Duodenal mucosa (tissue), 2 donors: Measurements from ENCODE around the gene VASP.

Experiments used
- H3K27ac ChIP-seq: one replicate; pipeline ENCODE4 v1.7.0; 2013; ENCODE audit warnings: low read depth, low read length
- H3K27me3 ChIP-seq, 2 donors: one replicate each; pipeline ENCODE4 v1.7.0; 2013; ENCODE audit warnings: low read length in 2 of 2, control low read depth in 1 of 2; ENCODE audit not compliant: insufficient read depth in 2 of 2, control insufficient read depth in 1 of 2
- H3K36me3 ChIP-seq, 2 donors: one replicate each; pipeline ENCODE4 v1.7.0; 2013; ENCODE audit warnings: low read length in 2 of 2, control low read depth in 1 of 2; ENCODE audit not compliant: insufficient read depth in 2 of 2, control insufficient read depth in 1 of 2
- H3K4me1 ChIP-seq, 2 donors: one replicate each; pipeline ENCODE4 v1.7.0; 2013; ENCODE audit warnings: low read length in 2 of 2, control low read depth in 1 of 2; ENCODE audit not compliant: insufficient read depth in 2 of 2, control insufficient read depth in 1 of 2
- H3K4me3 ChIP-seq, 2 donors: one replicate each; pipeline ENCODE4 v1.7.0; 2013; ENCODE audit warnings: low read length in 2 of 2, low read depth in 1 of 2
- H3K9ac ChIP-seq, 2 donors: one replicate each; pipeline ENCODE4 v1.7.0; 2013; ENCODE audit warnings: low read length in 2 of 2, low read depth in 1 of 2
- H3K9me3 ChIP-seq, 2 donors: one replicate each; pipeline ENCODE4 v1.7.0; 2013; ENCODE audit warnings: low read length in 2 of 2, control low read depth in 1 of 2; ENCODE audit not compliant: control insufficient read depth in 1 of 2

VASP gene

DNA sequence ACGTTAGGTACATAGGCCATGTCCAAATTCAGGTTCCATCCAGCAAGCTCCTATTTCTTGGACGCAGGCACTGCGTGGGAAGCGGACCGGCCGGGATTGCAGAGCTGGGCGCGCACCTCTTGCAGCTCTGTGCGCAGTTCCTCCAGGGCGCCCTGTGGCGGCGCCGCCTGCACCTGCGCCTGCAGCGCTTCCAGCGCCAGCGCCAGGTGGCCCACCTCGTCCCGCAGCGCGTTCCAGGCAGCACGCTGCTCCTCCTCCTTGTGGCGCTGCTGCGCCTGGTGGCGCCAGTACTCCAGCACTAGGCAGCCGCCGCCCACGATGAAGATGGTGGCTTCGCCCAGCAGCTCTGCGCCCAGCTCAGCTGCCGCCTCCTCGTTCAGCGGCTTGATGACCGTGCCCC is 46.2 kb downstream of the VASP start:
- Histone ChIP-seq H3K9ac (no peak overlapping the region), H3K4me1 (peaks cover 0 to 4% of the 10 kb centered on the region in 2 donors), H3K4me3 (no peak overlapping the region), H3K9me3 (no peaks in the 10 kb centered on the region), H3K36me3 (peaks cover 0 to 10% of the 10 kb centered on the region in 2 donors), H3K27ac (no peak overlapping the region), H3K27me3 (no peaks in the 10 kb centered on the region)

DNA sequence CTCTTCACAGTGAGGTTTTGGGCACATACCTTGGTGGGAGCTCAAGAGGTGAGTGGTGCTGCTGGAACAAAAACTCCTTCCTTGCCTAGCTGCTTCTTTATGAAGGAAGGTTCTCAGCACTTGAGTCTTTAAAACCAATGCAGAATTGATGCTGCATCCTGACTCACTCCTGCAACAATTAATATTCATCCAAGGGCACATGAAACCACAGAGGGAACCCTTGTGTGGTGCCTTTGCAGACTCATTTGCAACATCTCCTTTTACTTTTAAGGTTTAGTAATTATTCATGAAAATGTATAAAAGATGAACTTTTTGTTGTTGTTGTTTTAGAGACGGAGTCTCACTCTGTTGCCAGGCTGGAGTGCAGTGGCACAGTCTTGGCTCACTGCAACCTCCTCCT is 47.2 kb downstream of the VASP start:
- no peak overlapping the region for H3K4me3 ChIP-seq
- H3K9me3 ChIP-seq, result no peaks in the 10 kb centered on the region
- H3K27me3 ChIP-seq, result no peaks in the 10 kb centered on the region
- no peak overlapping the region for H3K9ac ChIP-seq
- peaks cover 0 to 4% of the 10 kb centered on the region in 2 donors for H3K4me1 ChIP-seq
- no peak overlapping the region for H3K27ac ChIP-seq
- H3K36me3 ChIP-seq, result peaks cover 0 to 10% of the 10 kb centered on the region in 2 donors

DNA sequence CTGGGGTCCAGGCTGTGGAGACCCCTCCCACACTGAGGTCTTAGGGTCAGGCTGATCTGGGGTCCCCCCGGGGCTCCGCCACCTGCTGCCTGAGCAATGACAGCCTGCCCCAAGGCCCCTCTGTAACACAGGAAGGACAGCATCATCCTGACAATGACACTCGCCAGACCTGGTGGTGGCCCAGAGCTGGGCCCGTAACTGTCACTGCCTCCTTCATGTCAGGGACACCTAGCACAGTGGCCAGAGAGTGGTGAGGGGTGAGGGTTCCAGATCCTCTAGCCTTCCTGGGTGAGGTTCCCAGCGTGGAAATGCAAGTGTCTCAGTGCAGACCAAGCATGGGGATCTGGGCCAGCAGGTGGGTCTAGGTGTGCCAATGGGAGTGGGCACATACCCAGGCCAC is 49.6 kb downstream of the VASP start:
- Histone ChIP-seq H3K27ac (no peak overlapping the region), H3K9me3 (no peaks in the 10 kb centered on the region), H3K27me3 (no peaks in the 10 kb centered on the region), H3K4me3 (no peak overlapping the region), H3K4me1 (peaks cover 0 to 4% of the 10 kb centered on the region in 2 donors), H3K36me3 (peaks cover 3 to 13% of the 10 kb centered on the region in 2 donors), H3K9ac (no peak overlapping the region)

DNA sequence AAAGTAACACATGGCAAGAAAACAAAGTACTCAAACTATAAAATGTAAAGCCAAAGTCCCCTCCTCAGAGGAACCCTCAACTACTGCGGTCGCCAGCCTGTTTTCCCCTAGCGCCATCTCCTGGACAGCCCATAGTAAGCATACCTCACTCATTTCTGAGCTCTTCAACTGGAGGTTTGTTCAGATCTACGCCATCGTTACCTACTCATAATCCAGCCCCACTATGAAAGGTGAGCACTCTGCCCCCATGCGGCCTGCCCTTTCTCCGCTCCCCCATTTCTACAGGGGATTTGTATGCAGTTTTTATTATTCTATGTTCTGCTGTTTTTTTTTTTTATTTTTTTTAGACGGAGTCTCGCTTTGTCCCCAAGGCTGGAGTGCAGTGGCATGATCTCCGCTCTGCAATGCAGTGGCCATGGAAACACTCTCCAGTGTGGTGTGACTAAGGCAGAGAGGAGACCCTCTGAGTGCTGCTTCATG is 51.2 kb downstream of the VASP start:
- Histone ChIP-seq H3K27ac (no peak overlapping the region), H3K36me3 (peaks cover 3 to 8% of the 10 kb centered on the region in 2 donors), H3K4me3 (no peak overlapping the region), H3K9ac (no peak overlapping the region), H3K27me3 (no peaks in the 10 kb centered on the region), H3K4me1 (no peaks in the 10 kb centered on the region), H3K9me3 (no peaks in the 10 kb centered on the region)

DNA sequence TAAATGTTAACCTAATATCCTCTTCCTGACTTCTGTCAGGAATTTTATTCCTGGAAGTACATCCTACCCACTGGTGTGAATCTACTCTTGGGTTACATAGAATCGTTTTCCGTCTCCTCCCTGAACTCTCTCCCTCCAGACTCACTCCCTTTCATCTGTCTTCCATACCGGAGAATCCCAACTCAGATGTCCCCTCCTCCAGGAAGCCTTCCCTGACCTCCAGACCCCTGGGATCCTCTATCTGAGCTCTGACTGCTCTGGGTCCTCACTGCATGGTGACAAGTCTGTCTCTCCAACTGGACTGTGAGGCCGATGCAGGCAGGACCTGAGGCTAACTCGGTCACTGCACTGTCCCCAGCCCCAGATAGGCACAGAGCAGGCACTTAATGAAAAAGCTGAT is 52.8 kb downstream of the VASP start:
- Histone ChIP-seq H3K4me3 (no peak overlapping the region), H3K27me3 (no peaks in the 10 kb centered on the region), H3K4me1 (no peaks in the 10 kb centered on the region), H3K36me3 (peaks cover 3 to 8% of the 10 kb centered on the region in 2 donors), H3K9me3 (no peaks in the 10 kb centered on the region), H3K9ac (no peak overlapping the region), H3K27ac (no peak overlapping the region)

DNA sequence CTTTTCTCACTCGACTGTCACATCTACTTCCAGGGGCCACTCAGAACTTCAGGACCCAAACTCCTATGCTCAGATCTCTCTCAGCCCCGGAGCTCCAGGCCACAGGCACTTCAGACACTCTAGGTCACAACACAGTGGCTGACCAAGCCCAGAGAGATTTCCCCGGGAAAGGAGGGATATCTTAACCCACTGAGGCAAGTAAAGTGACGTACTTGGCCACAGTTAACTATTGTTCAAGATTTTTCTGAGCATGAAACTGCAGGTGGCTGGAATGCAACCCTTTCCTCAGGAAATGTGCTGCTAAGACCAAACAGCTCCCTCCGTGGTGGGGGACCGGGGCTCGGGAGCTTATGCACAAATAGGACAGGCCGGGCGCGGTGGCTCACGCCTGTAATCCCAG is 53.4 kb downstream of the VASP start:
- Histone ChIP-seq H3K4me3 (no peak overlapping the region), H3K4me1 (no peaks in the 10 kb centered on the region), H3K9me3 (no peaks in the 10 kb centered on the region), H3K27ac (no peak overlapping the region), H3K27me3 (no peaks in the 10 kb centered on the region), H3K36me3 (peaks cover 3 to 8% of the 10 kb centered on the region in 2 donors), H3K9ac (no peak overlapping the region)

DNA sequence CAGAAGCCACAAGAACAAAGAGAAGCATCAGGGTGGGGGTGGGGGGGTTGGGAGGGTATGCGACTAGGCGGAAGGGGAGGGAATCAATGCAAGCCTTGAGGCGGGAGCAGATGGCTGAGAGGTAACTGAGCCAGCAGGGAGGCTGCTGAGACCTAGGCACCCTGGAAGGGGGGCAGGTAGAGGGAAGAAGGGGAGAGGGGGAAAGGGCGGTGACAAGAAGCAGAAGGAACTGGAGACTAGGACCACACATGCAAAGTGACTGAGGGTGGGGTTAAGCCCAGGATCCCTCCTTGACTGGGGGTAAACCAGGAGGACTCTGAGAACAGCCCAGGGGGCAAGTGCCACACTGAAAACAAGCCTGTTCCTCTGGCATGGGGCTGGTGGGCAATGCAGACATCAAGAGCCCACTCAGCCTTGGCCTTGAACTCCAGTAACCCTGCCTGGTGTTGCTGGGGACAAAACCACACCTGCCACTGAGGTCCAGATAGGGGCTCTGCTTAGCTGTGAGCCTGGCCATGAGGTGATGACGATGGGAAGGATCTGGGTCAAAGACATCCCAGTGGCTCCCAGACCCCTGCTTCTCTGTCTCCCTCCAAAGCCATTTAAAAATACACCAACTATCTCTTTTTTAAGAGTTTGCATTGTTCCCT is 57.0 kb downstream of the VASP start:
- Histone ChIP-seq H3K4me1 (peaks cover 9 to 13% of the 10 kb centered on the region in 2 donors), H3K9ac (peak overlapping the region in 1 of 2 donors; percentile 38), H3K9me3 (no peaks in the 10 kb centered on the region), H3K4me3 (no peak overlapping the region), H3K27me3 (no peaks in the 10 kb centered on the region), H3K36me3 (peaks cover 3% of the 10 kb centered on the region in 2 donors), H3K27ac (no peak overlapping the region)

DNA sequence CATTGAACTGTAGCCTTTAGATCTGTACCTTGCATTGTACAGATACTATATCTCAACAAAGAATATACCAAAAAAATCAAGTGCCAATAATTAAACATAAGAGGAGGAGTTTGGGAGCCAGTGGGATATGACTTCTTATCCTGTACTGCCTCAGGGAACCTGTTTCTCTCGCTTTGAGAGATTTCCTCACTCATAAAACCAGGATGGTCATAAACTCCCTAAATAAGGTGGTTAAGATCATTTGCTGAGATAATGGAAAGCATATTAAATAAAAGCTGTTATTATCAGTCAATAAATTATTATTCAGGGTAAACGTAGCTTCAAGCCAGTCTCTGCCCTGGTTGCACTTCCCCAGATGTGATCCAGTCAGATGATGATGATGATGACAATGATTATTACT is 60.3 kb downstream of the VASP start:
- H3K9me3 ChIP-seq, result no peaks in the 10 kb centered on the region
- H3K27me3 ChIP-seq, result no peaks in the 10 kb centered on the region
- H3K36me3 ChIP-seq, result no peaks in the 10 kb centered on the region
- H3K4me3 ChIP-seq, result no peak overlapping the region
- peaks cover 14 to 18% of the 10 kb centered on the region in 2 donors for H3K4me1 ChIP-seq
- no peak overlapping the region for H3K27ac ChIP-seq
- H3K9ac ChIP-seq, result no peak overlapping the region

DNA sequence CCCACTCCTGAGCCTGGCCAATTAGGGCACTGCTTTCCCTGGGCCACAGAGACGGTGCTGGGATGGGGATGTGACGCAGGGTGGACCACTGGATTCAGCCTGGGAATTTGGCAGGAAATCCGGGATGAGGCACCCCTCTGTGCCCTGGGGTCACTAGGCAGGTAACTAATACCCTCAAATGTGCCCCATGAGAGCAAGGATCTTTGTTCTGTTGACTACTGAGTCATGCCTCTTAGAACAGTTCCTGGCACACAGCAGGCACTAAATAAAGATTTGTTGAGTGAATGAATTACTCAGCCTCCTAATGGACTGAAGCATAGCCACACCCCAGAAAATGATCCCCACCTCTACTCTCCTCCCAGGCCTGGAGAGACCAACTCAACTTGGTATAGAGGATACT is 61.5 kb downstream of the VASP start:
- H3K9me3 ChIP-seq, result no peaks in the 10 kb centered on the region
- H3K9ac ChIP-seq, result no peak overlapping the region
- H3K36me3 ChIP-seq, result peaks cover 0 to 3% of the 10 kb centered on the region in 2 donors
- H3K27me3 ChIP-seq, result no peaks in the 10 kb centered on the region
- H3K4me1 ChIP-seq, result peaks cover 14 to 18% of the 10 kb centered on the region in 2 donors
- H3K4me3 ChIP-seq, result no peak overlapping the region
- no peak overlapping the region for H3K27ac ChIP-seq

DNA sequence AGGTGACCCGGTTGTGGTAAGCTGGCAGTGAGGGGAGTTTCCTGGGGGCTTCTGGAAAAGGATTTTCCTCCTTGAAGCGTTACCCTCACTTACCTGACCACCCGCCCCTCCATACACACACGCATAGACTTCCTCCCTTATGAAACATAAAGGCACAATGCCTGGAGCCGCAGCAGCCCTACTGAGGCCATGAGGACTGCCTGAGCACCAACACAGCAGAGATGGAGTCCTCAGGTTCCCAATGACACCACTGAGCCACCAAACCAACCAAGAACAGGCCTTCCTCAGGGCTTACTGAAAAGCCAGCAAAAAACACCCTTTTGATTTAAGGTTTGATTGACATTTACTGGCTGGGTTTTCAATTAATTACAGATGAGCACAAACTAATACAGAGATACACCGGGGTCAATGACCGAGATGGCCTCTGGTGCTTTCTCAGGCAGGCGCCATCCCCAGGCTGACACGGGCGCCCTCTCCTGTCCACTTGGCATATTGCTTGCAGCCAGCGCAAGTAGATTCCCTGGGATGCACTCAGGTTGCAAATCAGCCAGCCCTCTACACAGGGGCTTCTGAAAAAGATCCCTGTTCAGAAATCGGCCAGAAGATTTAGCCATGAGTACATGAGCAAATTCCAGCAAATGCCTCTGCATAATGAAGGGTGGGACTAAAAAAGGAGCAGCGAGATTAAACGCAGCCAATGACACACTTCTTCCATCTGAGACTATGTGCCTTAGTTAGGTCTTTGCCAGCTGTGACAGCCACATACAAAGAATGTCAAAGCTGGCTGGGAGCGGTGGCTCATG is 62.5 kb downstream of the VASP start:
- Histone ChIP-seq H3K4me3 (no peak overlapping the region), H3K9ac (no peak overlapping the region), H3K27me3 (no peaks in the 10 kb centered on the region), H3K4me1 (peaks cover 14 to 18% of the 10 kb centered on the region in 2 donors), H3K27ac (no peak overlapping the region), H3K9me3 (no peaks in the 10 kb centered on the region), H3K36me3 (peaks cover 0 to 3% of the 10 kb centered on the region in 2 donors)
